H9 (cell line): ENCODE data around the gene NR1D1. TPM values are rescaled to one million over a fixed set of nuclear protein-coding genes. Genes with fewer than 3 reads are reported as not detected.

Source experiments
- DNase-seq: peaks from one replicate; pipeline ENCODE4 v3.0.0-alpha.2; 2017
- H2AFZ ChIP-seq: one replicate; pipeline ENCODE4 v1.6.1; 2013; ENCODE audit warnings: mild to moderate bottlenecking, low read length, control low read depth, moderate library complexity
- H2AK5ac ChIP-seq: 2 replicates; pipeline ENCODE4 v1.6.1; 2013; ENCODE audit warnings: low read length, control low read depth, mixed read lengths; ENCODE audit not compliant: insufficient read length
- H2BK120ac ChIP-seq: one replicate; pipeline ENCODE4 v1.6.1; 2013; ENCODE audit warnings: low read depth, mild to moderate bottlenecking, low read length, control low read depth, inconsistent platforms; ENCODE audit not compliant: poor library complexity, severe bottlenecking
- H2BK12ac ChIP-seq: 2 replicates; pipeline ENCODE4 v1.6.1; 2013; ENCODE audit warnings: low read length, control low read depth, mixed read lengths, low read depth; ENCODE audit not compliant: insufficient read length
- H2BK15ac ChIP-seq: 2 replicates; pipeline ENCODE4 v1.6.1; 2013; ENCODE audit warnings: low read depth, low read length, control low read depth
- H2BK20ac ChIP-seq: one replicate; pipeline ENCODE4 v1.6.1; 2013; ENCODE audit warnings: low read depth, mild to moderate bottlenecking, low read length, control low read depth, inconsistent platforms; ENCODE audit not compliant: poor library complexity, severe bottlenecking
- H2BK5ac ChIP-seq: 2 replicates; pipeline ENCODE4 v1.6.1; 2013; ENCODE audit warnings: low read length, control low read depth, mixed read lengths; ENCODE audit not compliant: insufficient read length
- H3K14ac ChIP-seq: 2 replicates; pipeline ENCODE4 v1.6.1; 2013; ENCODE audit warnings: low read length, control low read depth; ENCODE audit not compliant: insufficient read depth
- H3K18ac ChIP-seq: 2 replicates; pipeline ENCODE4 v1.6.1; 2013; ENCODE audit warnings: low read depth, mild to moderate bottlenecking, mixed read lengths, low read length, control low read depth; ENCODE audit not compliant: insufficient read length
- H3K23ac ChIP-seq: 2 replicates; pipeline ENCODE4 v1.6.1; 2013; ENCODE audit warnings: low read length, control low read depth, mixed read lengths, low read depth; ENCODE audit not compliant: insufficient read length
- H3K23me2 ChIP-seq: 2 replicates; pipeline ENCODE4 v1.6.1; 2013; ENCODE audit warnings: low read depth, mild to moderate bottlenecking, mixed read lengths, low read length, control low read depth; ENCODE audit not compliant: insufficient read length, poor library complexity, severe bottlenecking
- H3K27ac ChIP-seq: 2 replicates; pipeline ENCODE4 v1.5.1; 2013; ENCODE audit warnings: low read length, control low read depth, mixed read lengths, low read depth; ENCODE audit not compliant: insufficient read length
- H3K27me3 ChIP-seq: 2 replicates; pipeline ENCODE4 v1.6.1; 2013; ENCODE audit warnings: low read length, control low read depth, inconsistent platforms; ENCODE audit not compliant: insufficient read depth
- H3K4ac ChIP-seq: 2 replicates; pipeline ENCODE4 v1.6.1; 2013; ENCODE audit warnings: low read depth, mild to moderate bottlenecking, control low read depth, inconsistent platforms, low read length, moderate library complexity
- H3K4me1 ChIP-seq: 2 replicates; pipeline ENCODE4 v1.6.1; 2013; ENCODE audit warnings: low read length, control low read depth, inconsistent platforms; ENCODE audit not compliant: insufficient read depth
- H3K4me2 ChIP-seq: 2 replicates; pipeline ENCODE4 v1.6.1; 2013; ENCODE audit warnings: low read length, control low read depth, mixed read lengths; ENCODE audit not compliant: insufficient read length, insufficient read depth
- H3K56ac ChIP-seq: 2 replicates; pipeline ENCODE4 v1.6.1; 2013; ENCODE audit warnings: low read depth, mild to moderate bottlenecking, mixed read lengths, low read length, control low read depth; ENCODE audit not compliant: insufficient read length
- H3K79me1 ChIP-seq: 2 replicates; pipeline ENCODE4 v1.6.1; 2013; ENCODE audit warnings: low read depth, mild to moderate bottlenecking, moderate library complexity, low read length, control low read depth, inconsistent platforms; ENCODE audit not compliant: insufficient read depth, poor library complexity, severe bottlenecking
- H3K79me2 ChIP-seq: 2 replicates; pipeline ENCODE4 v1.6.1; 2013; ENCODE audit warnings: low read length, control low read depth, inconsistent platforms; ENCODE audit not compliant: insufficient read depth
- H3K9ac ChIP-seq: 2 replicates; pipeline ENCODE4 v1.6.1; 2013; ENCODE audit warnings: low read length, control low read depth, mixed read lengths; ENCODE audit not compliant: insufficient read length; ENCODE audit errors: extremely low read depth
- H3K9me3 ChIP-seq: one replicate; pipeline ENCODE4 v1.6.1; 2013; ENCODE audit warnings: low read depth, low read length, inconsistent platforms; ENCODE audit not compliant: control insufficient read depth
- H3T11ph ChIP-seq: one replicate; pipeline ENCODE4 v1.6.1; 2013; ENCODE audit warnings: mild to moderate bottlenecking, low read length, control low read depth, inconsistent platforms
- H4K20me1 ChIP-seq: one replicate; pipeline ENCODE4 v1.6.1; 2013; ENCODE audit not compliant: control insufficient read depth, insufficient read length, insufficient read depth
- H4K5ac ChIP-seq: 2 replicates; pipeline ENCODE4 v1.6.1; 2013; ENCODE audit warnings: low read depth, mild to moderate bottlenecking, mixed read lengths, low read length, control low read depth; ENCODE audit not compliant: insufficient read length
- H4K8ac ChIP-seq: replicated peaks from 2 replicates; pipeline ENCODE4 v1.6.1; 2013; ENCODE audit warnings: low read length, control low read depth, mixed read lengths, low read depth; ENCODE audit not compliant: insufficient read length
- H4K91ac ChIP-seq: 2 replicates; pipeline ENCODE4 v1.6.1; 2013; ENCODE audit warnings: low read depth, mild to moderate bottlenecking, moderate library complexity, mixed read lengths, low read length, control low read depth; ENCODE audit not compliant: insufficient read length
- H3K27ac Mint-ChIP-seq, 3 experiments: 2 replicates in 2 of 3; 3 replicates in 1 of 3; pipeline ENCODE4 v1.8.0; 2020 to 2021; ENCODE audit warnings: mixed read lengths in 3 of 3, mild to moderate bottlenecking in 1 of 3, moderate library complexity in 1 of 3
- H3K27me3 Mint-ChIP-seq: 2 replicates; pipeline ENCODE4 v1.8.0; 2021; ENCODE audit warnings: low read depth, mild to moderate bottlenecking, moderate library complexity, mixed read lengths
- H3K36me3 Mint-ChIP-seq, 3 experiments: 2 replicates in 2 of 3; 3 replicates in 1 of 3; pipeline ENCODE4 v1.8.0; 2020 to 2021; ENCODE audit warnings: low read depth in 3 of 3, mixed read lengths in 3 of 3; ENCODE audit not compliant: insufficient read depth in 1 of 3
- H3K4me1 Mint-ChIP-seq, 2 experiments: 2 replicates each; pipeline ENCODE4 v1.8.0; 2020; ENCODE audit warnings: mixed read lengths in 2 of 2
- H3K4me3 Mint-ChIP-seq, 2 experiments: 2 replicates in 1 of 2; 3 replicates in 1 of 2; pipeline ENCODE4 v1.8.0; 2020 to 2021; ENCODE audit warnings: mild to moderate bottlenecking in 2 of 2, mixed read lengths in 2 of 2, moderate library complexity in 1 of 2
- H3K9me3 Mint-ChIP-seq, 2 experiments: 2 replicates in 1 of 2; 3 replicates in 1 of 2; pipeline ENCODE4 v1.8.0; 2020; ENCODE audit warnings: mild to moderate bottlenecking in 2 of 2, mixed read lengths in 2 of 2, moderate library complexity in 1 of 2
- WGBS: extraction: QIAGEN DNeasy Blood & Tissue Kit; methylation state at CpG from one replicate; pipeline ENCODE4 v1.1.7; 2013; ENCODE audit warnings: missing lambda C conversion rate, low lambda C conversion rate, mixed read lengths; ENCODE audit not compliant: insufficient read length; ENCODE audit errors: extremely low coverage; 5-methylcytosine and 5-hydroxymethylcytosine counted together
- total RNA-seq: library from RNA; stranded (reverse); gene quantifications from 2 replicates; pipeline ENCODE4 v1.2.1, GENCODE V29; 2021
- TF ChIP-seq, protein P1 (sequence below): fragments of 200-600 bp; sonication (generic); conservative IDR thresholded peaks from 3 replicates; pipeline ENCODE4 v1.8.0; 2021; ENCODE audit warnings: antibody characterized with exemption, mild to moderate bottlenecking

The NR1D1 gene
- total RNA-seq, 1 experiment from 2014 or later, result 8.6 TPM

DNA sequence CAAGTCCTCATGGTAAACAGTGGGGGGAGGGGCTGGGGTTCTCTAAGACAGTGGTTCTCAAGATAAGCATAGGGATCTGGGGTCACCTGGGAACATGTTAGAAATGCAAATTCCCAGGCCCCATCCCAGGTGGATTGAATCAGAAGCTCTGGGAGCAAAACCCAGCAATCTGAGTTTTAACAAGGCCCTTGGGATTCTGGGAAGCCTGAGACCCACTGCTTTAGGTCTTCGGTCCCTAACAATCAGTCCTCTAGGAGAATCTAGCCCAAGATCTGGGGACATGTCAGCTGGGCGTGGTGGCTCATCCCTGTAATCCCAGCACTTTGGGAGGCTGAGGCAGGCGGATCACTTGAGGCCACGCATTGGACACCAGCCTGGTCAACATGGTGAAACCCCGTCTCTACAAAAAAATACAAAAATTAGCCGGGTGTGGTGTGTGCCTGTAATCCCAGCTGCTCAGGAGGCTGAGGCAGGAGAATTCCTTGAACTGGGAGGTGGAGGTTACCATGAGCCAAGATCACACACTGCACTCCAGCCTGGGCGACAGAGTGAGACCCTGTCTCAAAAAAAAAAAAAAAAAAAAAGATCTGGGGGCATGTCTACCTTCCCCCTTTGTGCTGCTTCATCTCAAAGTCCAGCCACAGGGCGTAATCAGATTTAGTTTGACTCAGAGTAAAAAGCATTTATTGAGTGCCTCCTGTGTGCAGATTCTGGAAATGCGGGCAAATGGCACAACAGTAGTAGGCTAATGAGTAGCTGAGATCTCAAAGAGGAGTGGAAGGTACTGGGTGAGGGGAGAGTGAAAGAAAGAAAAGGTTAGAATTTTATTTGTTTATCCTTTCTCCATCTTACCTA, 8.8 kb upstream of the NR1D1 start:
- WGBS, result no CpG with 5 or more reads among the region's 9 CpGs
- Histone ChIP-seq H2BK5ac (no peak overlapping the region), H2AFZ (no peak overlapping the region), H4K8ac (no peak overlapping the region), H4K91ac (no peak overlapping the region), H3K4ac (no peak overlapping the region), H3K23me2 (no peaks in the 10 kb centered on the region), H3K4me2 (no peak overlapping the region), H3T11ph (no peak overlapping the region), H3K27me3 (peaks cover 2% of the 10 kb centered on the region; the same call in 1 of the 2 replicates), H3K23ac (no peak overlapping the region), H2BK20ac (no peak overlapping the region), H4K20me1 (no peaks in the 10 kb centered on the region), H3K14ac (no peak overlapping the region), H2AK5ac (no peak overlapping the region), H2BK120ac (no peak overlapping the region), H3K9ac (no peak overlapping the region), H2BK15ac (no peak overlapping the region), H2BK12ac (no peak overlapping the region), H4K5ac (no peak overlapping the region), H3K79me1 (no peaks in the 10 kb centered on the region), H3K56ac (no peak overlapping the region), H3K4me1 (peaks cover 31% of the 10 kb centered on the region; the same call in 1 of the 2 replicates), H3K18ac (no peak overlapping the region), H3K79me2 (no peaks in the 10 kb centered on the region), H3K9me3 (no peaks in the 10 kb centered on the region), H3K27ac (no peak overlapping the region)
- H3K27ac Mint-ChIP-seq, result peak overlapping the region in 1 of 3 experiments; percentile 97; a peak in 3 of 7 replicates
- H3K36me3 Mint-ChIP-seq, result no peaks in the 10 kb centered on the region; a peak in 1 of 7 replicates
- peaks cover 42% of the 10 kb centered on the region for H3K27me3 Mint-ChIP-seq
- DNase-seq, result no peak
- H3K4me3 Mint-ChIP-seq, result no peak overlapping the region
- TF ChIP-seq, protein P1, sequence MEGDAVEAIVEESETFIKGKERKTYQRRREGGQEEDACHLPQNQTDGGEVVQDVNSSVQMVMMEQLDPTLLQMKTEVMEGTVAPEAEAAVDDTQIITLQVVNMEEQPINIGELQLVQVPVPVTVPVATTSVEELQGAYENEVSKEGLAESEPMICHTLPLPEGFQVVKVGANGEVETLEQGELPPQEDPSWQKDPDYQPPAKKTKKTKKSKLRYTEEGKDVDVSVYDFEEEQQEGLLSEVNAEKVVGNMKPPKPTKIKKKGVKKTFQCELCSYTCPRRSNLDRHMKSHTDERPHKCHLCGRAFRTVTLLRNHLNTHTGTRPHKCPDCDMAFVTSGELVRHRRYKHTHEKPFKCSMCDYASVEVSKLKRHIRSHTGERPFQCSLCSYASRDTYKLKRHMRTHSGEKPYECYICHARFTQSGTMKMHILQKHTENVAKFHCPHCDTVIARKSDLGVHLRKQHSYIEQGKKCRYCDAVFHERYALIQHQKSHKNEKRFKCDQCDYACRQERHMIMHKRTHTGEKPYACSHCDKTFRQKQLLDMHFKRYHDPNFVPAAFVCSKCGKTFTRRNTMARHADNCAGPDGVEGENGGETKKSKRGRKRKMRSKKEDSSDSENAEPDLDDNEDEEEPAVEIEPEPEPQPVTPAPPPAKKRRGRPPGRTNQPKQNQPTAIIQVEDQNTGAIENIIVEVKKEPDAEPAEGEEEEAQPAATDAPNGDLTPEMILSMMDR, result peak; percentile 28; the same call in 1 of the 3 replicates
- H3K9me3 Mint-ChIP-seq, result no peaks in the 10 kb centered on the region; a peak in 2 of 5 replicates
- peaks cover 86 to 94% of the 10 kb centered on the region in 2 experiments for H3K4me1 Mint-ChIP-seq
